NCI-H2107 treated with DMSO at 0.1 percent for 48 hours (cell line): Measurements from ENCODE around the gene FAF1.

Source experiments
- DNase-seq: peaks from one replicate; lab custom pipeline; 2025; ENCODE audit not compliant: unreplicated experiment; lab: John Stamatoyannopoulos, UW

FAF1 gene

DNA sequence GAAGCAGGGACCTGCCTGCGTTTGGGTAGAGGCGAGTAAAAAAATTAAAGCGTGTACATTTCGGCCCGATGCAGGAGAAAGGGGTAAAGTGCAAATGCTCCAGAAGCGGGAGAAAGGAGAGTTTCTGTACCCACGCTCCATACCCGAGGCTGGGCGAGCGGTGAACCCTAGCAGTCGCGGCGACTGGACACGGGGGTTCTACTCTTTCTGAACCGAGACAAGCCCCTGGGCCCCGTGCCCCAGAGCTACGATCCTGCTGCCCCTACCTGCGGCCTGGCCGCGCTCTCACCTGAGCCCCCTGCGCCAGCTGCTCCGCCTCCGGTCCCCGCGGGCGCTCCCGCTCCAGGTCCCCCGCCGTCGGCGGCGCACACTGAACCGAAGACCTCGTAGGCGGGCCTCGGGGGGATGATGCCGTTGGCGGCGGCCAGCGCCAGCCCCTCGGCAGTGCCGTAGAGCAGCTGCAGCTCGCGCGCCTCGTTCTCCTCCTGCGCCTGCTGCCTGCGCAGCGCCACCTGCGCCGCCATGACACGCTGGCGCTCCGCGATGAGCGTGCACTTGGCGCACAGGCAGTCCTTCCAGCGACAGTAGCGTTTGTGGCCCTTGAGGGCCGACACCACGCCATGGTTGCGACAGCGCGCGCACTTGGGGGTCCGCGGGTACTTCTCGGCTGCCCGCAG is 539.2 kb downstream of the FAF1 start:
- DNase-seq, result no peak

DNA sequence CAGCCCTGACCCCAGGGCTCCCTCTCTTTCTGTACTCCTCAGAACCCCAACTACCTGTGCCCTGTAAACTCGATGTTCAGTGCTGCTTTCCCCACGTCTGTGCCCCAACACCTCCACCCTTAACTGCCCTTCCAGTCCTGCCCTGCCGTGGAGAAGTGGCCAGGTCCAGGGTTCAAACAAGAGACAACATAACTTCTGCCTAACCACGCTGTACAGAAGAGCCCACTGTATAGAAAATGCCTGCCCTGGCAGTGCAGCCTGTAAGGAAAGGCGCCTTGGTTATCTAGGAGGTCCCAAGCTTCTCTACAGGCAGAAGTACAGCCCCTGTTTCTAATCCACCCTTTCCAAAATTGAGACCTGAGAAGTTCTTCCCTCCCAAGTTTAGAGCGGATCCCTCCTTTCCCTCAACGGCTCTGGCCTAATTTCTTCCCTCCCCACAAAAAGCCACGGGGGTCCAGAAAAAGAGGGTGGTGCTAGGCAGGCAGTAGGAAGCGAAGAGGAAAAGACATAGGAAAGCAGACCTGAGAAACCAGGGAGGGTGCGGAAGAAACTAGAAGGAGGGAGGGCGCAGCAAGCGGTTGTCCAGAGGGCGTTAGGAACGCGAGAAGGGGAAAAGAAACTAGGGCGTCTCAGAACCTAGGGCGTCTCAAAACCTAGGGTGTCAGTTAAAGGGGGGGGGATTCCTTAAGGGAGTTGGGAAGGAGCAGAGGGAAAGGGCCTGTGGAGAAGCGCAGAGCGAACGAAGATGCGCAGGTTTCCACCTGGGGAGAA is 540.0 kb downstream of the FAF1 start:
- DNase-seq, result no peak

DNA sequence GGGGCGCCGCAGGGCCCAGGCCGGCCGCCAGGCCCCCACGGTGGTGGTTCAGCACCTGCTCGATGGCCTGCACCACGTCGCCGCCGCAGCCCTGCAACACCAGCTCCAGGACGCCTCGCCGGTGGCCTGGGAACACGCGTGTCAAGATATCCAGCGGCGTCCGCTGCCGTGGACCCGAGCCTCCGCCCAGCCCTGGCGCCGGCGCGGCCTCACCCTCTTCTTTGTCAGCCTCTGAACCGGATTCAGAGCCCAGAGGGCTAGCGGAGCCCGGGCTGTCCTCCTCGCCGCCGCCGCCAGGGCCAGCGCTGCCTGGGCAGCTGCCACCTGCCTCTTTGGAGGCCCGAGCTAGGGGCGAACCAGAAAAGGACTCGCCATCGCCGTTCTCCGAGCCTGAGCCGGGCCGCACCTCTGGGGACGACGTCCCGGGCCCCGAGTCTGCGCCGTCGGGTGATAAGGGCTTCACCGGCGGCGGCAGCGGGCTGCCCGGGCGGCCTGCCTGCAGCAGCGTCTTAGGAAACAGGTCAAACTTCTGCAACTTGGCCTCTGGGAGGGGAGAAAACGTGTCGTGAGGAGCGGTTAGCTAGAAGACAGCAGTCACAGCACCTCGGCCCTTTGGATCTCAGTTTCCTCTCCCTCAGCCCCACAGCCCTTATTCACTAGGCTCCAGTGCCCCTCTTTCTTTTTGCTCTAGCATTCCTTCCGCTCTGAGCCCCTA is 540.7 kb downstream of the FAF1 start:
- DNase-seq, result no peak

DNA sequence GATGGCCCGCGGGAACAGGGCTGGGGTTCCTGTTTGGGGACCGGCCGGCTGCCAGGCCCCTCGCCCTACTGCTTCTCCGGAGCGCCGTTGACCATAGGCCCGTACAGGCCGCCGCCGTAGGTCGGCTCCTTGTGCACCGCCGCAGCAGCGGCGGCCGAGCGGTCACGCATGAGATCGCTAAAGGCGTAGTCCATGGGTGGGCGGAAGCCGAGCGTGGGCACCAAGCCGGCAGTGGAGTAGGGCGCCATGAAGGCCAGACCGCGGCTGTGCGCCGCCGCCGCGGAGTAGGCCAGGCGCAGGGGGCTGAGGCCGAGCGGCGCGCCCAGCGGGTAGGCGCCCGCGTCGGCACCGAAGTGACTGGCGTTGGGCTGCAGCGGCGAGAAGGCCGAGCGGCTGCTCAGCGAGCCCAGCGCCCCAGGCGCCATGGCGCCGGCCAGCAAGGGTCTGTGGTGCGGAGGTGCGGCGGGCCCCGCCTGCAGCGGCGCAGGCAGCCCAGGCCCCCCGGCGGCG is 541.4 kb downstream of the FAF1 start:
- DNase-seq, result no peak

DNA sequence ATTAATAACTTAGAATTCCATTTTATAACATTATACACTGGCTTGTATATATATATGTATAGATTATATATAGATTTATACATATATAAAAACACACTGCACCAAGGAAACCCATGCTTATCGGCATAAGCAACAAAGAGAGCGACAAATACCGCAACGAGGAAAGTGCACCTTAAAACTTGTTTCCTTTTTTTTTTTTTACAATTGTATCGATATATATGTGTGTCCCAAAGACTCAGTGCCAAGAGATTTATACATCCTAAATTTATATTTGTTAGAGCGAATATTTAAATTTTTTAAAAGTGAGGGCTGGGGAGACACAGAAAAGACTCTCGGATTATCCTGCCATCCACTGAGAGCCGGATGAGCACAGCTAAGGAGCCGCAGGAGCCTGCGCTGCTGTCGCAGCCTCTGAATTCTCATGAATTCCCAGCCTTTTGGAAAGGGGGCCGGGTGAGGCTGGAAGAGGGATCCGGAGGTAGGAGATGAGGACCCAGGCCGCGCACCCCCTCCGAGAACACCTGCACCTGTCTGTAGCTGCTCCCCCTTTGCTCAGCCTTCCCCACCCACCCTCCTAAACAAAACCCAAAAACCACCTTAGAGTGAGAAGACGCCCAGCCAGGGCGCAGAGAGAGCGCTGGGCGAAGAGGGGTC is 542.0 kb downstream of the FAF1 start:
- no peak for DNase-seq

DNA sequence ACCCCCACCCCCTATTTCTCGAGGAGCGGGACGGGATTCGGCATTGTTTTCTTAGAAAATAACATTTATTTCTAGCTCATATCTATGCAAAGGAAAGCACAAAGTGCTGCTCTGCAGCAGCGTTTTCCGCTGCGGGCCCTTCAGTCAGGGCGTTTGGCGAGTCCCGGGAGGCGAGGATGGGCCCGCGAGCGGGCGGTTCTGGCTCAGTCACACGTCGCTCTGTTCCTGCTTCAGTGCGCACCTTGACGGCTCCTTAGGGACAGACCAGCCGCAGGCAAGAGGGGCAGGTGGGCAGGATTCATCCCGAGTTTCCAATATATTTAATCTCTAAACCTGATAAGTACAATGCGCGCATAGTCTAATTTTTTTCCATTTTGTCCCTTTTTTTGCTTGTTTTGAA is 542.6 kb downstream of the FAF1 start:
- no peak for DNase-seq

DNA sequence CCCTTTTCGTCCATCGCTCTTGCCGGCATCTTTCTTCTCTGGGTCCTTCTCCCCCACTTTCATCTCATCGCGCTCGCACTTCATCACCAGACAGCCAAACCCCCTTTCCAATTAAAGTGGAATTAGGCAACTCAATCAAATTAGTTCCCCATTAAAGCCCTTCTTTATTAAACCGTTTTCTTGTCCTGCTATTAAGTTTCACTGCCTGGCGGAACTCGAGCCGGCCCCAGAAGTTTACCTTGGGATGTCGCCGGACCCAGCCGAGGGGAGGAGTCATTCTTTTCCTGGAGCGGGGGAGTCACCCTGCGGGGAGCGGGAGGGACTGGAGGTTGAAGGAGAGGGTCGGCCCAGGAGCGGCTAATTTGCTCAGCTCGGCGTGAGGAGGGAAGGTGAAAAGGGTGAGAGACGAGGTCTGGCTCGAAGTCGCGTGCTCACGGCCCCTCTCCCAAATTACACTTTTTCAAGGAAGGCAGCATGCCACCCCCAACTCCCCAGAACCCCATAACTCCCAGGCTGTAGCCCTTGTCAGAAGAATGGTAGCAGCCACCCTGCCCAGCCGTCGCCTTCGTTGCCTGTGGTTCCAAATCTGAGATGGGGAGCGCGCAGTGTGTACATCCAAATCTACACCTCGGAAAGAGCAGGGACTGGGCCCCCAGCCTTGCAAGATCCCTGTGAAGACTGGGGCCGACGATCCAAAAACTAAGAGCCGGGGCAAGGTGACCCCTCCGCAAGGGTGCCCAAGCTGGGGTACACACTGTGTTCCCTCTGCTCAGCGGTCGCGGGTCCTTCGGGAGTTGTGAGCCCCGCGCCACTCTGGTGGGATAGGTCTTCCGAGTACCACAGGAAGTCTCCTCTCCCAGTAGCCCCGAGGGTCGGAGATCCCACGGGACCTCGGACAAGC is 543.3 kb downstream of the FAF1 start:
- DNase-seq, result no peak

DNA sequence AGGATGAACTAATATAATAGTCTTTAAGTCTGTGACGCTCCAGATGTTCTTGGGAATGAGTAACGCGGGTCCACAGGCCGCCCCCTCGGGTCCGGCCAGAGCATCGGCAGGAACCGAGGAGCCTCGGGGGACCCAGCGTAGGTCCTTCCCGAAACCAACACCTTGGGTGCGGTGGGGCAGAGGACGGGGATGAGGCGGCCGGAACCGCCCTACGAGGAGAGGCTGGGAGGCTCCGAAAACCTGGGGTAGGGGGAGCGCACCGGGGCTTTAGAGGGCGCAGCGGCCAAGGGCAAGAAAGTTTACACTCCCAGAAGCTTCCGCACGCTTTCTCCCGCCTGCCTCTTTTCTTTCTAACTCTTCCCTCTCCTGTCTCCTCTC is 543.9 kb downstream of the FAF1 start:
- DNase-seq, result no peak

DNA sequence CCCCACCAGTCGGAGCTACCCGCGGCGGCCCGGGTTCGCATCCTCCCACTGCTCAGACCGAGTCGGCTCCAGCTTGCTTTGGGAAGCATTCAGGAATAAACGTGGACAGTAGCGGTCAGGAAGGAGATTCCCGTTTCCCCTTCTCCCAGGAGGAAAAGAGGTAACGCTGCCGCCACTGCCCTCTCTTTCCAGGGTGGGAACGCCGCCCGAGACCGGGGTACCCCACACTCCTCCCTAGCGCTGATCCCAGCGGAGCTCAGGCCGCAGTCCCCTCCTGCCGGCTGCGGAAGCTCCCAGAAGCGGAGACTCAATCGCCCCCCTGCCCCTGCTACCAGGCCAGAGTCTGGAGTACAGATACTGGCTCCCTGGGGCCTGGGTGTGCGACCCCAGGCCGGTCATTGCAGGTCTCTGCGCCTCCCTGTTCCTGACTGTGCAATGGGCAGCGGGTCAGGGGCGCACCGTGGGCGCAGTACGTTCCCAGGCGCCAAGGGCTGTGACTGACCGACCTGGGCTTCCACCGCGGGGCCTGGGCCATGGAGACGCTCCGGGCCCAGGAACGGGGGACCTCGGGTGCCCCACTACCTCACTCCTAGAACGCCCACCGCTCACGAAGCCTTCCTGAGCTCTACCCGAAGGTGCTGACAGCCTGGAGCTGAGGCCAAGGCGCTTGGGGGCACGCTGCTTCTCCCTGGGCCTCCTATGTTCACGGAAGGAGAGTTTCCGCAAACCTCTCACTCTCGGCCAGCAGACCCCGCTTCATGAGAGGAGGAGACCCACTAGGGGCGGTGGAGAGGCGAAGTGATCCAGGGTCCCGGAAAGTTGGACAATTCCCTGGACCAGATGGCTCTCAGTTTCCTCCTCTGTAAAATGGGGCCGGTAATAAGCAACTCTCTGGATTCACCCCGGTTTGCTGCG is 544.6 kb downstream of the FAF1 start:
- DNase-seq, result no peak

DNA sequence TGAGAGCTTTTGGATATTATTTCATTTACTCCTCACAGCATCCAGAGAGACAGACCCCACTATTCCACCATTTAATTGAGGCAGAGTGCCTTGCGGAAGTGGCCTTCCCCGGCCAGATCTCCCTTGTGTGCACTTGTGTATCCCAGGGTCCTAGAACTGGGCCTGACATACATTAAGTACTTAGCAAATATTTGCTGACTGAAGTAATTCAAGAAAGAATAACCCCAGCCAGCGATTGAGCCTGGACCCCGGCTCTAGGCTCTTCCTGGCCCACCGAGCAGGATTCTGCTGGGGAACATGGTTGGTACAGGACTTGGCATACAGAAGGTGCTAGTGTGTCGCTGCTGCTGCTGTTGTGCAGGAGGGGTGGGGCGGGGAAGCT is 545.2 kb downstream of the FAF1 start:
- no peak for DNase-seq

DNA sequence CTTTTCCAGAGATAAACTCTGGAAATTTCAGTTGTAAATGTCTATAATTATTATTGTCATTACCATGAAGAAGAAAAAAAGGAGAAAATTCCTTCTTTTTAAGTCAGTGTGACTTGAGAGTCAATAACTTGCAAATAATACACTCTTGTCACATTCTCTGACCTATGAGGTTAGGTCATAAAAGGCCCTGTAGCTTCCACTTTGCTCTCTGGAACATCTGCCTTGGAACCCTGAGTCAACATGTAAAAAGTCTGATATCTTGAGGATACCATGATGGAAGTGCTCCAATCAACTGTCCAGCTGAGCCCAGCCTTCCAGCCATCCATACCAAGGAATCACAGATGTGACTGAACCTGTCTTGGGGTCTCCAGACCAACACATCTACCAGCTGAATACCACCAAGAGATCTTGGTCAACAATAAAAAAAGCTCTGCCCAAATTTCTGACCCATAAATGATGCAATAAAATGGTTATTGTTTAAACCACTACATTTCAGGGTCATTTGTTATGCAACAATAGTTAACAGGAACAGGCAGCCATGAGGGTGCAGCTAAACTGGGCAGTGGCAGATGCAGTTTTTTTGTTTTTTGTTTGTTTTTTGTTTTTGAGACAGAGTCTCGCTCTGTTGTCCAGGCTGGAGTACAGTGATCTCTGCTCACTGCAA is 547.1 kb downstream of the FAF1 start:
- DNase-seq, result no peak

DNA sequence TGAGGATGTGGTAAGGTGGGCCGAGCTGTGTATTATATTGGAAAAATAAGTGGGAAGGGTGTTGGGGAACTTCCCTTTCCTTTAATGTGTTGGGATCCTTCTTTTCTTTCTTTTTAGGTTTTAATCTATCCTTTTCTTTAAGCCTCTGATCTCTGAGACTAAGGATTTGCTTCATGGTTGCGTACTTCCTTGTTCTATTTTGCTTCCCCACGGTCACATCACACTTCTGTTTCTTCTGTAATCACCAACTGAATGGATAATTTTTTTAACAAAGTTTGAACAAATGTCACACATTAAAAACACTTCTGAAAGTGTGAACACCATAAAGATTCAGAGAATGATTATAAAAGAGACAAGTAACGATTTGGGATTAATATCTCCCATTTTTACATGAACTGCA is 554.3 kb downstream of the FAF1 start:
- DNase-seq, result no peak

DNA sequence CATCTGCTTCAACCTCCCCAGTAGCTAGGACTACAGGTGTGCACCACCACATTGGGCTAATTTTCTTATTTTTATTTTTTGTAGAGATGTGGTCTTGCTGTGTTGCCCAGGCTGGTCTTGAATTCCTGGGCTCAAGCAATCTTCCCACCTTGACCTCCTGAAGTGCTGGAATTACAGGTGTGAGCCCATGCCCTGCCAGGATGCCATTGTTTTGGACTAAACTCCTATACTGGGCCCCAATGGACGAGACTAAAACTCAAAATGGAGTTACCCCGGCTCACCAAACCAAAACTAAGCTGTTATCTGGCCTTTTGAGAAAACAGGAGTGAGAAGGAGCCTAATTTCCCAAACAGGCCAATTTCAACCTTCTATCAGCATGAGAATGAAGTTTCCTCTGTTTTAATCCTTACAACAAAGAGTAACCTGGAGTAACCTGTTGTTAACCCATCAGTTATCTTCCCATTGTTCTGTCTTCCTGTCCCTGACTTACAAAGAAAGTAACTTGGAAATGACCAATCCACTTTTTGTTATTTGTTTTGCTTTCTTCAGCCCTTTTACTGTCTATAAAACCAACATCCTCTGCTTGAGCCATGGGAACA is 566.4 kb downstream of the FAF1 start:
- no peak for DNase-seq
